NCI-H2227 treated with DMSO at 0.1 percent for 48 hours (cell line): ENCODE measurements around the gene STOML2.
A peak's percentile ranks its signal among the peaks of the same experiment; 100 is the strongest.

Experiments
- DNase-seq: peaks from one replicate; lab custom pipeline; 2025; lab: John Stamatoyannopoulos, UW

STOML2 gene

GRCh38 chr9:35107297-35108290, 4.7 kb upstream of the STOML2 start:
- DNase-seq = no peak

DNA sequence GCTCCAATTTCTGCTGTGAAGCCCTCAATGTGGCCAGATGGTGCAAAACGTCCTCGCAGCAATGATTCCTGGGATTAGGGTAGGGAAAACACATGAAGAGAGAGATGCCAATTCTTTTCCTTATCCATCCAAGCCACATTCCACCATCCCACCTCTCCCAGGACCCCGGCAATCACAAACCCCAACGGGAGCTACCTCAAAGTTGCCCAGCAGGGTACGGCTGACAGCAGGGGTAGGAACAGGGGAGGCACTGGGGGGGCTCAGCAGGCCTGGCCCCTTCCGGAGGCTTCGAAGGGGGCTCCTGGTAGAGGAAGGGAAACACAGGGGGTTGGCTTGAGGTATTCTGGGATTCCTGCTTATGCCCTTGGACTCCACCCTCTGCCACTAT, 3.4 kb upstream of the STOML2 start:
- no peak for DNase-seq

GRCh38 chr9:35105571-35106342, 2.8 kb upstream of the STOML2 start:
- no peak for DNase-seq

DNA sequence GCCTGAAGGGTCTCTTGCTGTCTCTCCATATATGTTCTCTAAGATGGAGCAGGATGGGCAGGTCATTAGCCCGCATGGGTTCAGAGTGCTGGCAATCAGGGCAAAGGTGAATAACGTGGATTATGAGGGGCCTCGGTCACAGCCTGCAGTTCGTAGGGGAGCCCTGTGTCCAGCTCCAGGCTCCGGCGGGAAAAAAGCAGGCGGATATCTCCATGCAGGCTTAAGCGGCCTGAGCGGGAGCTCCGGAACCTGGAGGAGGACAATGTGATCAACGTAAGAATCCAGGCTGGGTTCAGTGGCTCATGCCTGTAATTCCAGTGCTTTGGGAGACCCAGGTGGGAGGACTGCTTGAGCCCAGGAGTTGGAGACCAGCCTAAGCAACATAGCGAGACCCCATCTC, 2.2 kb upstream of the STOML2 start:
- no peak for DNase-seq

DNA sequence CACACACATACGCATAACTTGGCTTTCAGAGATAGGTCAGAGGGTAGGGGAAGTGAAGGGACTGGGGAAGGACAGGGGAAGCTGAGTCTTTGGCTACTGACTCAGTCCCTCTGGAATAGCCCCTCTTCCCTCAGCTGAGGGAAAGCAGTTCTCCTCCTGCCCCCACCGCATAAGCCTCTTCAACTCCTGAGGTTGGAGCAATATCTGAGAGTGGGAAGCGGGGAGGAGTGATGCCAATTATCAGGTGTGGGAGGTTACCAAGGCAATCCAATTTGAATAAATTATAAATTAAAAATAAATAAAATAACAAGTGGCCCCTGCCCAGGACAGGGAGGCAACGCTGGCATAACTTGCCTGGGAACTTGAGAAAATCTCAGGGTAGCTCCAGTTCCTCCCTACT, 1.7 kb upstream of the STOML2 start:
- no peak for DNase-seq

GRCh38 chr9:35103660-35104191, 795 bp upstream of the STOML2 start:
- DNase-seq = peak; percentile 41

DNA sequence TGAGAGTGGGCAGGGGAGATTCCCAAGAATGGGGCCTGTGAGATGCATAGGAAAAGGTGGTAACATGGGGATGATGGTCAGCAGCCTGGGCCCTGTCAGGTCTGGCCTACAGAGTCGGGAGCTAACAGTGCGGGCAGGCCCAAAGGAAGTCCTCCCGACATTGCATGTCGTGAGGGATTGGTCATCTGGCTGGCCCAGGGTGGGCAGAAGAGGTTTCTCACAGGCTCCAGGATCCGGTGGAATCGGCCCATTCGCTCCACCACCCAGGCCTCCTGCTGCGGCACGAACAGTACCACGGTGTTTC, 514 bp downstream of the STOML2 start:
- DNase-seq = no peak

GRCh38 chr9:35097573-35097972, 5.4 kb downstream of the STOML2 start:
- DNase-seq = no peak

DNA sequence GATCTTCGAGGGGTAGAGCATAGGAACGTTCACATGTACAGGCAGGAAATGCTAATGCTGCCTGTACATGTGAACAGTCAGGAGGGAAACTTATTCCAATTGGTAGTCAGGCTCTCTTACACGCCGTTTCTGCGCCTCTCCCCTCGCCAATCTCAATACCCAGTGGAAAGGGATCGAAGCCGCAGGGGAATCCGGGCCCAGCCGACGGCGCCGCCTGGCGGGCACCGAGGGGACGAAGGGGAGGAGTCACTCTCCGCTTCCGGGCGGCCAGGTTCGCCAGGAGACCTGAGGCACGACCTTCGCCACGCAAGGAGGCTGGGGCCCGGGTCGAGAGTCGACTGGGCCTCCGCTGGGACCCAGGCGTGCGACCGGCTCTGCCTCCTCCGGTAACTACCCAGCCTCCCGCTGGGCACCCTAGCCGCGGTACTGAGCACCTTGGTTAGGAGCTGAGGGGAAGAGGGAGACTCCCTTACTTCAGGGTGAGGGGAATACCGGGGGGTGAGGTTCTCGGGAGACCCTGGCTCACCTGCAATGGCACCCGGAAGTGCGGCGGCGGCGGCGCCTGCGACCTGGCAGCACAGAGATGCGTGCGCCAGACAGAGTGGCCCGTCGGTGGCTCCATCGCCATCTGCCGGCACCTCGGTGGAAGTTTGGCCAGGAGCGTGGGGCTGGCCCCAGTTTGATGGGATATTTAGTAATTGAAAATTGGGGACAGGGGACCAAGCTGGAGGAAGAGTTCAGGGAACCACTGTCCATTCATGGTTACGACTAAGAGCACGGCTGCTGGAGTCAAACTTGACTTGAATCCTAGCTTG, 6.7 kb downstream of the STOML2 start, which contains the start of gene PIGO:
Gene PIGO, minus strand, starts transcription at position 557 of the 815 bp plus-strand sequence. CDS start 1,026 bp downstream, outside the sequence.
- DNase-seq = peak; percentile 83

DNA sequence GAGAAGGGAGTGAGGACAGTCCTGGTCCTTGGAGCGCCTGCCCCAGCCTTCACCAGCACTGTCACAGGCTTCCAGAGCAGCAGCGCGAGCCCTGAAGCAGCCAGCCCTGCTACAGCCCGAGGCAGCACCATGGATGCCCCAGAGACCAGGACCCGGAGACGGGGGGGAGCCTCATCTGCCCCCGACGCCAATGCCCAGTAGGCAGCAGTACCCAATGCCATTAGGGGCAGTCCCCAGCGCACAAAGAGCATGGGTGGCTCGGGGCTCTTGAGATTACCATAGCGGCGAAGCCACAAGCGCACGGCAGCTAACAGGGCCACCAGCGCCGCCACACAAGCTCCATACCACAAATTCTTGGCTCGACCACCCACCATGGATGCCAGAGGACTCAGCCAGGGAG, 11.4 kb downstream of the STOML2 start:
- no peak for DNase-seq

- DNase-seq = no peak
Observed at GRCh38 chr9:35089434-35089833, 13.5 kb downstream of the STOML2 start.

- no peak for DNase-seq
Observed at GRCh38 chr9:35085078-35085477, 17.9 kb downstream of the STOML2 start.

DNA sequence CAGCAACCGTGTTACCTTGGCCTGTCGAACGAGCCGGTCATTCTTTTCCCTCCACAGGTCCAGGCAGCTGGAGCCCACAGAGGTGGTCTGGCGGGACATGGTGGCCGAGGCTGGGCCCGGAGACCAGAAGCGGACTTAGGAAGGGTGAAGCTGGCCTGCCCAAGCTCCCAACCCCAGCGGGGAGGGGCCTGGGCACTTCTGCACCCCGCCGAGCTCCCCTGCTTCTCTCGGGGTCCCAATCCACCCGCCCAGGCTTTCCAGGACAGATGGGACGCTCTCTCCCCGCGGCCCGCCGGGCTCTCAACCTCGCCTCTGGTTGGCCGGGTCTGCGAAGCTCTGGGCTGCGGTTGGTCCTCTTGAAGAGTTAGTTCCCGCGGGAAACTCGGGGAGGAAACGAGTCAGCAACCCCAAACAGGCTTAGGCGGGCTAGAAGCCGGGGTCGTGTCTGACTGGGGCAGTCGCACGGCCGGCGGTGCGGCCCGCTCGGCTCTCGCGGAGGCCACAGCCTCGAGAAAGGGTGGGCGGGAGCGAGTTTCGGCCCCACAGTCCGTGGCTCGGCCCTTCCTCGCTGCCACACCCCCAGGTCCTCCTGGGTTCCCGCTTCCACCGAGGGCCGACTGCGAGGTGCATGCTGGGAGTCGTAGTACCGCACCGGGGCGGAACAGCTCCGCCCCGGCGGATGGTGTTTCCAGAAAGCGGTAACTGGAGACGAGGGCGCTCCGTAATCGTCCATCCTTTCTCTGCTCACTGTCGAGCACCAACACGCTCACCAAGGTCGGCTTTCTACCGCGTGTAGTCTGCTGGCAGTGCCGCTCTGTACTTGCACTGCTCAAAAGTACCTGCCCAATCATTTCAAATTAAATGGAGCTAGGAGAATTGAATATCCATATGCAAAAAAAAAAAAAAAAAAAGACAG, 23.2 kb downstream of the STOML2 start, which contains the start of gene FANCG:
Gene FANCG, minus strand, starts transcription at position 517 of the 916 bp plus-strand sequence. Its CDS starts 418 bp downstream, at position 99.
- DNase-seq = peak; percentile 89

GRCh38 chr9:35079041-35079425, 23.9 kb downstream of the STOML2 start:
- DNase-seq = no peak

- DNase-seq = no peak
Observed at GRCh38 chr9:35078066-35078465, 24.9 kb downstream of the STOML2 start.

- DNase-seq = no peak
Observed at GRCh38 chr9:35076848-35077247, 26.1 kb downstream of the STOML2 start.

- no peak for DNase-seq
Observed at GRCh38 chr9:35075358-35075757, 27.6 kb downstream of the STOML2 start.

DNA sequence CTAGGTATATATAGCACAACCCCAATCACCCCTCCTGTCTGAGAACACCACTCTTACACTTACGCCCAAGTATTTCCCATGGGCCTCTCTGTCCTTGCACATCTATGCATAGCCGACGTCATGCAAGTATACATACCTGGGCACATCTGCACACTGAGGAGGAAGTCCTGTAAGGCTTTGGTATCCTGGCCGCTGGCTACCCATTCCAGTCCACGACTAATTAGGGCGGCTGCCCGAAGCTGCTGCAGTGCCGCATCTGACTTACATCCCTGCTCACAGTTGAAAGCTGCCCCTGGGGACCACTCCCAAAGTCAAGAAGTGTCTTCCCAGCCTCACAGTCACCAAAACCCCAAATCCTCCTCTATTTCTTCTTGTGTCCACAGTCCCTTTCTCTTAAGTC, 28.1 kb downstream of the STOML2 start:
- DNase-seq = no peak

- no peak for DNase-seq
Observed at GRCh38 chr9:35074141-35074540, 28.8 kb downstream of the STOML2 start.

DNA sequence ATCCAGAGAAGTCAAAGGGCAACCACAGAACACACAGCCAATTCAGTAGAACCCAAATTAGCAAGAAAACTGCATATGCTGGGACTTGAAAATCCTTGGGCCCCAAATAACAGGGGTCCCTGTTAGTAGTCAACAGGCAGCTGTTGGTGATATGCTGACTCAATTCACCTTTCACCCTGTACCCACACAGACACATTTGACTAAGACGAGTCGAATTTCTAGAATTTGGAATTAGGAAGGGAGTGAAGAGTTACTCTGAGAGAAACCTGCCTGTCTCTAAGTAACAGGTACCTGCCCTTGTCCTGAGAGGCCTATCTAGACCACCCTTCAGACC, 29.7 kb downstream of the STOML2 start:
- DNase-seq = no peak
